Measurements from ENCODE around the gene ARHGAP10. TPM values are rescaled to one million over a fixed set of nuclear protein-coding genes. Genes with fewer than 3 reads are reported as not detected.

Gene ARHGAP10
- total RNA-seq, 1 donor from 2014 or later = 111 TPM

- Mint-ChIP-seq H3K4me3 (ENCODE audit: unreplicated experiment) (no peak overlapping the region), H3K27me3 (ENCODE audit: low read depth) (no peaks in the 10 kb centered on the region), H3K4me1 (ENCODE audit: low read depth) (peaks cover 77% of the 10 kb centered on the region), H3K27ac (ENCODE audit: unreplicated experiment) (peak overlapping the region; percentile 78), H3K9me3 (ENCODE audit: low read depth) (no peaks in the 10 kb centered on the region), H3K36me3 (ENCODE audit: low read depth) (peaks cover 24% of the 10 kb centered on the region)
- TF ChIP-seq, protein P1, sequence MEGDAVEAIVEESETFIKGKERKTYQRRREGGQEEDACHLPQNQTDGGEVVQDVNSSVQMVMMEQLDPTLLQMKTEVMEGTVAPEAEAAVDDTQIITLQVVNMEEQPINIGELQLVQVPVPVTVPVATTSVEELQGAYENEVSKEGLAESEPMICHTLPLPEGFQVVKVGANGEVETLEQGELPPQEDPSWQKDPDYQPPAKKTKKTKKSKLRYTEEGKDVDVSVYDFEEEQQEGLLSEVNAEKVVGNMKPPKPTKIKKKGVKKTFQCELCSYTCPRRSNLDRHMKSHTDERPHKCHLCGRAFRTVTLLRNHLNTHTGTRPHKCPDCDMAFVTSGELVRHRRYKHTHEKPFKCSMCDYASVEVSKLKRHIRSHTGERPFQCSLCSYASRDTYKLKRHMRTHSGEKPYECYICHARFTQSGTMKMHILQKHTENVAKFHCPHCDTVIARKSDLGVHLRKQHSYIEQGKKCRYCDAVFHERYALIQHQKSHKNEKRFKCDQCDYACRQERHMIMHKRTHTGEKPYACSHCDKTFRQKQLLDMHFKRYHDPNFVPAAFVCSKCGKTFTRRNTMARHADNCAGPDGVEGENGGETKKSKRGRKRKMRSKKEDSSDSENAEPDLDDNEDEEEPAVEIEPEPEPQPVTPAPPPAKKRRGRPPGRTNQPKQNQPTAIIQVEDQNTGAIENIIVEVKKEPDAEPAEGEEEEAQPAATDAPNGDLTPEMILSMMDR (IDR thresholded peaks at IDR 0.05) = peak; percentile 68
- DNase-seq (ENCODE audit: low spot score) = no peak
Measured at GRCh38 chr4:147863111-147863747, 131.3 kb downstream of the ARHGAP10 start.

- Mint-ChIP-seq H3K27me3 (ENCODE audit: low read depth) (no peaks in the 10 kb centered on the region), H3K36me3 (ENCODE audit: low read depth) (peaks cover 22% of the 10 kb centered on the region), H3K9me3 (ENCODE audit: low read depth) (no peaks in the 10 kb centered on the region), H3K4me3 (ENCODE audit: unreplicated experiment) (no peak overlapping the region), H3K4me1 (ENCODE audit: low read depth) (peaks cover 70% of the 10 kb centered on the region), H3K27ac (ENCODE audit: unreplicated experiment) (peak overlapping the region; percentile 78)
- no peak for DNase-seq (ENCODE audit: low spot score)
- TF ChIP-seq, protein P1 (IDR thresholded peaks at IDR 0.05) = no peak
Measured at GRCh38 chr4:147863808-147864472, 132.1 kb downstream of the ARHGAP10 start.

GRCh38 chr4:147864607-147865006, 132.7 kb downstream of the ARHGAP10 start:
- TF ChIP-seq, protein P1 (IDR thresholded peaks at IDR 0.05) = no peak
- DNase-seq (ENCODE audit: low spot score) = no peak
- H3K4me3 Mint-ChIP-seq (ENCODE audit: unreplicated experiment) = no peak overlapping the region
- H3K27me3 Mint-ChIP-seq (ENCODE audit: low read depth) = no peaks in the 10 kb centered on the region
- peaks cover 66% of the 10 kb centered on the region for H3K4me1 Mint-ChIP-seq (ENCODE audit: low read depth)
- H3K9me3 Mint-ChIP-seq (ENCODE audit: low read depth) = no peaks in the 10 kb centered on the region
- peaks cover 24% of the 10 kb centered on the region for H3K36me3 Mint-ChIP-seq (ENCODE audit: low read depth)
- H3K27ac Mint-ChIP-seq (ENCODE audit: unreplicated experiment) = peak overlapping the region; percentile 32

- TF ChIP-seq, protein P1 (IDR thresholded peaks at IDR 0.05) = no peak
- DNase-seq (ENCODE audit: low spot score) = no peak
- no peak overlapping the region for H3K4me3 Mint-ChIP-seq (ENCODE audit: unreplicated experiment)
- H3K4me1 Mint-ChIP-seq (ENCODE audit: low read depth) = peaks cover 54% of the 10 kb centered on the region
- no peaks in the 10 kb centered on the region for H3K9me3 Mint-ChIP-seq (ENCODE audit: low read depth)
- peaks cover 24% of the 10 kb centered on the region for H3K36me3 Mint-ChIP-seq (ENCODE audit: low read depth)
- H3K27me3 Mint-ChIP-seq (ENCODE audit: low read depth) = no peaks in the 10 kb centered on the region
- H3K27ac Mint-ChIP-seq (ENCODE audit: unreplicated experiment) = peak overlapping the region; percentile 88
Measured at GRCh38 chr4:147865926-147866325, 134.0 kb downstream of the ARHGAP10 start.

DNA sequence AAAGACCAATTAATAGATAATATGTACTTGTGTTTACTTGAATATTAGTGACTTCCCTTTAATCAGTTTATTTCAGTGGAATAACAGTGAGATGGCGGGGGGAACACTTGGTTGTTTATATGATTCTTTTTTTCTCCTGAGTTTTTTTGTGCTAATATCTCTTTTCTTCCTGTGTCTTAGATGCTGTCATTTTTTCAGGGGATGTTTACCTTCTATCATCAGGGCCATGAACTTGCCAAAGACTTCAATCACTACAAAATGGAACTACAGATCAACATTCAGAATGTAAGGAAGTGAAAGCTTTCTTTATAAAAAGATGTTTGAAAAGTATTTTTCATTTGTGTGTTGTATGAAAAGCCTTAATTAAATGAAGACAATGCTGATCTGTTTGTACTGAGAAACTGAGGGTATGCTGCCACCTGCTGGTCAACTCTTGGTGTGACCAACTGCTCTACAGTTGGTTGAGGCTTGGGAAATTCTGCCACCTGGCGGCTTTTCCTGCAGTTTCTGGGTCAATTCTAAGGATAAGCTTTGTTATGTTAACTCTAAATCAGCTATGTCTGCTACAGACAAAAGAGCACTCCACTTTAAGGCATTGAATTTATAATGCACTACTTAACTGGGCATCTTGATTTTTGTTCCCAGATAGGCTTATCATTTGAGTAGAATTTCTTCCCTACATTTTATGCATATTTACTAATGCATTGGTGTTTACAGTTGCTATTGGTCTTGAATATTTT, 134.8 kb downstream of the ARHGAP10 start:
- H3K4me3 Mint-ChIP-seq (ENCODE audit: unreplicated experiment) = no peak overlapping the region
- H3K27ac Mint-ChIP-seq (ENCODE audit: unreplicated experiment) = peak overlapping the region; percentile 60

More for the DNA sequence above, 134.8 kb downstream of the ARHGAP10 start:
- DNase-seq (ENCODE audit: low spot score) = no peak
- TF ChIP-seq, protein P1 (IDR thresholded peaks at IDR 0.05) = peak; percentile 100
- no peaks in the 10 kb centered on the region for H3K27me3 Mint-ChIP-seq (ENCODE audit: low read depth)
- peaks cover 49% of the 10 kb centered on the region for H3K4me1 Mint-ChIP-seq (ENCODE audit: low read depth)
- no peaks in the 10 kb centered on the region for H3K9me3 Mint-ChIP-seq (ENCODE audit: low read depth)
- peaks cover 20% of the 10 kb centered on the region for H3K36me3 Mint-ChIP-seq (ENCODE audit: low read depth)

Measured in chondrocyte (in vitro differentiated cells).